ENCODE results near the gene REX1BD.

Gene REX1BD

DNA sequence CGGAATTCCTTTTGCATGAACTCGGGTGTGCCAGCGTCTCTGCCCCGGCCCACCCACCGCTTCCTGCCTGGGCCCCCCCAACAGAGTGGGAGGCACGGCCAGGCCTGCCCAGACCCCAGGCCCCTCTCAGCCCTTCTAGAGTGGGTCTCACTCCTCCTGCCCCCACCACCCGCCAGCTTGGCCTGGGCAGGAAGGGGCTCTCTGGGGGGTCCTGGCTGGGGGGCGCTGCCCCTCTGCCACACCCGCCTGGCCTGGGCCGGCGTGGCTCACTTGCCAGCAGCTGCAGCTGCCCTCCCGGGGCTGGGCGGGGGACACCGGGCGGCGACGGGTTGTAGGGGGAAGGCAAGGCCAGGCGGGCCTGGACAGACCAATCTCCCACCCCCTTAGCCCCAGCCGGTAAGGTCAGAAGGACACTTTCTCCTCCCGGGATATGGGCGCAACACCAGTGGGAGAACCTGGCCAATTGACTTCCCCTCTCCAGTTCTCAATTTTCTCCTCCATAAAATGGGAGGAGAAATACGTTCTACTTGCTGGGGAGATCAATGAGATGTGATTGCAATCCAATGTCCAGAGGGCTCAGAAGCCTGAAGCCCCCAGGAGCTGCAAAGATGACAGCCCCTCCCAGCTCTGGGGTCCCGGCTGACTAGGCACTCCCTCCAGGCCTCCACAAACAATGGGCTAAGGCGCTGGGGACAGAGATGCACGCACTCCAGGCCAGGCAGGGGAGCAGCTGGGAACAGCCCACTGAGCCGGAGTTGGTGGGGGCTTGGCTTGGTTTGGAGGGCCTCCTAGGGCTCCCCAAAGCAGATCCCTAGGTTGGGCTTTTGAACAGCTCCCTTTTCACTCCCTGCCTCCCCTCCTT lies 15.6 kb downstream of the REX1BD start:
- DNase-seq (ENCODE audit: low read depth, low spot score): no peak
- no peak overlapping the region for H3K27ac ChIP-seq
- no peak overlapping the region; the same call in 1 of the 2 replicates for H3K4me3 ChIP-seq
- no peak overlapping the region for H3K9ac ChIP-seq (ENCODE audit: insufficient read length)
- no peaks in the 10 kb centered on the region for H3K9me3 ChIP-seq (ENCODE audit: low read depth, low read length)
- no peaks in the 10 kb centered on the region; the same call in 1 of the 2 replicates for H3K36me3 ChIP-seq (ENCODE audit: insufficient read depth, low read length)
- TF ChIP-seq FOXP2 (optimal IDR thresholded peaks at IDR 0.05; ENCODE audit: control extremely low read depth, extremely low read length, insufficient read depth) (no peak), POLR2AphosphoS5 (IDR thresholded peaks at IDR 0.05; ENCODE audit: borderline replicate concordance, low read depth, low read length) (no peak), EZH2 (IDR thresholded peaks at IDR 0.05) (no peak)

DNA sequence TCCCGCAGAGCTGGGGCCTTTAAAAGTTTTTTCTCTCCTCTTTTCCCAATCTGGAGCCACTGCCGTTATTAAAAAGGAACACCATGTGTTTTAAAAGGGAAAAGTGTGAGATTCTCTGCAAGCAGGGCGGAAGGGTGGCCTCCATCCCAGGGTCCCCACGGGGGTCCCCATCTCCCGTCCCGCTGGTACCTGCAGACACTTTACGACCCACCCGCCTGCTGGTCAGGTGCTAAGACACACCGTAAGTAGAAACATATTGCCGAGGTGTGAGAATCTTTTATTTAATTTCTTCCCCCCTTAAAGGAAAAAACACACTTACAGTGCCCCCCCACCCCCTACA lies 16.2 kb downstream of the REX1BD start:
- no peak for DNase-seq (ENCODE audit: low read depth, low spot score)
- Histone ChIP-seq H3K27ac (no peak overlapping the region), H3K9me3 (ENCODE audit: low read depth, low read length) (no peaks in the 10 kb centered on the region), H3K36me3 (ENCODE audit: insufficient read depth, low read length) (no peaks in the 10 kb centered on the region; the same call in 1 of the 2 replicates), H3K4me3 (peak overlapping the region; percentile 87), H3K9ac (ENCODE audit: insufficient read length) (peak overlapping the region; percentile 79)
- no peak for TF ChIP-seq FOXP2 (optimal IDR thresholded peaks at IDR 0.05; ENCODE audit: control extremely low read depth, extremely low read length, insufficient read depth)
- TF ChIP-seq POLR2AphosphoS5 (IDR thresholded peaks at IDR 0.05; ENCODE audit: borderline replicate concordance, low read depth, low read length): no peak
- no peak for TF ChIP-seq EZH2 (IDR thresholded peaks at IDR 0.05)

- no peaks in the 10 kb centered on the region; the same call in 1 of the 2 replicates for H3K36me3 ChIP-seq (ENCODE audit: insufficient read depth, low read length)
Observed at GRCh38 chr19:18605196-18605545, 16.6 kb downstream of the REX1BD start.

DNA sequence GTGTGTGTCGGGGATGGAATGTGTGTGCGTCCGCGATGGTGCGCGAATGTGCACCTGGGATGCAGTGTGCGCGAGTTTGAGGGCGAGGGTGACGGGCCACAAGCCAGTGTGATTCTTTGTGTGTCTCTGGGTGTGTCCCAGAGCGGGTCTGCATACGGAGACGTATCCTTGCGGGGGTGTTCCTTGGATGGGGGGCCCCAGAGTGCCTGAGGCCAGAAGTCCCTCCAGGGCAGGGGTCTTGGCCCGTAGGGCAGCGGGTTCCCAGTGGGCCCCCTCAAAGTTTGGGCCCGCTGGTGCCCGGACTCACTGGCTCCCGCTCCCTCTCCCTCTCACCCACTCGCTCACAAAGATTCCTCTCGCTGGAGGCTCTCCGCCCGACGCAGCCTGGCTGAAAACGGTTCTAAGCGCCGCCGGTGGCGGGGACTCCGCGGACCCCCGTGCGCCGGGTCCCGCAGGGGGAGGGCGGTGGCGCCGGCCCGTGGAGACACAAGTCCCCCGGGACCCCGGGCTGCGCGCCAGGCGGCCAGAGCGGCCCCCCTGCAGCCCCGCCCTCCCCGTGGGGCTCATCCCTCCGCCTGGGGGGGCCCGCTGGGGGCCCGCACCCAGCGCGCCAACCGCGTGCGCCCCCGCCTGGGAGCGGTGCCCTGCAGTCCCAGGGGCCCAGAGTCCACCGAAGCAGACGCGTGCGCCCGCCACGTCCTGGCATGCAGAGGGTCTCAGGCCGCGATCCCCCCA lies 17.1 kb downstream of the REX1BD start:
- peak overlapping the region; percentile 79 for H3K9ac ChIP-seq (ENCODE audit: insufficient read length)
- DNase-seq (ENCODE audit: low read depth, low spot score): no peak
- no peaks in the 10 kb centered on the region; the same call in 1 of the 2 replicates for H3K36me3 ChIP-seq (ENCODE audit: insufficient read depth, low read length)
- H3K9me3 ChIP-seq (ENCODE audit: low read depth, low read length): no peaks in the 10 kb centered on the region
- no peak overlapping the region; the same call in 1 of the 2 replicates for H3K27ac ChIP-seq
- TF ChIP-seq FOXP2 (optimal IDR thresholded peaks at IDR 0.05; ENCODE audit: control extremely low read depth, extremely low read length, insufficient read depth) (no peak), EZH2 (IDR thresholded peaks at IDR 0.05) (no peak), POLR2AphosphoS5 (IDR thresholded peaks at IDR 0.05; ENCODE audit: borderline replicate concordance, low read depth, low read length) (no peak)
- H3K4me3 ChIP-seq: peak overlapping the region; percentile 87

More at GRCh38 chr19:18605196-18605545, 16.6 kb downstream of the REX1BD start:
- DNase-seq (ENCODE audit: low read depth, low spot score): no peak
- no peaks in the 10 kb centered on the region for H3K9me3 ChIP-seq (ENCODE audit: low read depth, low read length)
- peak overlapping the region; percentile 79 for H3K9ac ChIP-seq (ENCODE audit: insufficient read length)
- H3K4me3 ChIP-seq: peak overlapping the region; percentile 87
- H3K27ac ChIP-seq: no peak overlapping the region
- TF ChIP-seq EZH2 (IDR thresholded peaks at IDR 0.05) (no peak), POLR2AphosphoS5 (IDR thresholded peaks at IDR 0.05; ENCODE audit: borderline replicate concordance, low read depth, low read length) (no peak), FOXP2 (optimal IDR thresholded peaks at IDR 0.05; ENCODE audit: control extremely low read depth, extremely low read length, insufficient read depth) (no peak)

- H3K9me3 ChIP-seq (ENCODE audit: low read depth, low read length): no peaks in the 10 kb centered on the region
- DNase-seq (ENCODE audit: low read depth, low spot score): no peak
- H3K27ac ChIP-seq: no peak within 1 kb of the TSS; the same call in 1 of the 2 replicates
- peak within 1 kb of the TSS; percentile 87 for H3K4me3 ChIP-seq
- H3K36me3 ChIP-seq (ENCODE audit: insufficient read depth, low read length): no peaks in the 10 kb centered on the region; the same call in 1 of the 2 replicates
- TF ChIP-seq EZH2 (IDR thresholded peaks at IDR 0.05): no peak
- no peak for TF ChIP-seq FOXP2 (optimal IDR thresholded peaks at IDR 0.05; ENCODE audit: control extremely low read depth, extremely low read length, insufficient read depth)
- TF ChIP-seq POLR2AphosphoS5 (IDR thresholded peaks at IDR 0.05; ENCODE audit: borderline replicate concordance, low read depth, low read length): no peak
- peak within 1 kb of the TSS; percentile 79 for H3K9ac ChIP-seq (ENCODE audit: insufficient read length)
Observed at GRCh38 chr19:18606281-18607225, 18.0 kb downstream of the REX1BD start, which contains the start of gene CRLF1. CRLF1 (minus strand) TSS chr19:18606799; CDS start chr19:18606656, 143 bp downstream.

- TF ChIP-seq POLR2AphosphoS5 (IDR thresholded peaks at IDR 0.05; ENCODE audit: borderline replicate concordance, low read depth, low read length) (no peak), FOXP2 (optimal IDR thresholded peaks at IDR 0.05; ENCODE audit: control extremely low read depth, extremely low read length, insufficient read depth) (no peak), EZH2 (IDR thresholded peaks at IDR 0.05) (no peak)
- Histone ChIP-seq H3K4me3 (peak overlapping the region; percentile 86), H3K9ac (ENCODE audit: insufficient read length) (peak overlapping the region; percentile 26), H3K36me3 (ENCODE audit: insufficient read depth, low read length) (no peaks in the 10 kb centered on the region), H3K27ac (no peak overlapping the region), H3K9me3 (ENCODE audit: low read depth, low read length) (no peaks in the 10 kb centered on the region)
- DNase-seq (ENCODE audit: low read depth, low spot score): no peak
Observed at GRCh38 chr19:18607226-18608101, 18.9 kb downstream of the REX1BD start.

Data from SK-N-MC (cell line).